NCI-H2107 treated with DMSO at 0.1 percent for 48 hours (cell line): ENCODE measurements around the gene DYRK2.

Experiments
- DNase-seq: peaks from one replicate; lab custom pipeline; 2025; ENCODE audit not compliant: unreplicated experiment; lab: John Stamatoyannopoulos, UW

The DYRK2 gene

DNA sequence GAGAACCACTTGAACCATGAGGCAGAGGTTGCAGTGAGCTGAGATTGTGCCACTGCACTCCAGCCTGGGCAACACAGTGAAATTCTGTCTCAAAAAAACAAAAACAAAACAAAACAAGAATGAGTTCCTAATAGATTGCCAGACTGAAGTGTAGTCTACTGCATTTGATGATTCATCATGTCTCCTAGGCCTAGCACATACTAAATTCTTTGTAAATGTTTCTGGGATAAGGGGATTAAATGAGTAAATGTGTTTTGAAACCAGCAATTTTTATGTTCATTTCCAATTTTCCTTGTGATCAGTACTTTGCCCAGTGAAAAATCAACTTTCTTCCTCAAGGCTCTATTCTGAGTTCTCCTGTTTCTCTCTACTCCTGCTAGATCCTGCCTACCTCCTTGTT, 2.9 kb upstream of the DYRK2 start:
- DNase-seq, result no peak

DNA sequence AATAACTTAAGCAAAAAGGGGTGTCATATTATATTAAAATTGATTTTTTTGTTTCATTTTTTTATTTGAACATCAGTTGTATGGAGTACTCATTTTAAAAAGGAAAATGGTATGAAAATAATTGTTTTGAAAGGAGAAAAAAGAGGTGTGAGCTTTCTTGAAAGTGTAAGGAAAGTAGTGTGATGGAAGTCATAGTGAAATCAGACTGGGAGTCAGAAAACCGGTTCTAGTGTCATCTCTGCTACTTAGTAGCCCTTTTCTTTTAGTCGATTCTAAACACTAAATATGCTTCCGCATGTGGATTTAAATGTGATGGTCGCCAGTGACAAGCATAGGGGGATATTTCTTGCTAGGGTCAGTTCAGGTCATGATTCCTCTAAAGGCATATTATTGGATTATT, 1.8 kb upstream of the DYRK2 start:
- DNase-seq, result no peak

DNA sequence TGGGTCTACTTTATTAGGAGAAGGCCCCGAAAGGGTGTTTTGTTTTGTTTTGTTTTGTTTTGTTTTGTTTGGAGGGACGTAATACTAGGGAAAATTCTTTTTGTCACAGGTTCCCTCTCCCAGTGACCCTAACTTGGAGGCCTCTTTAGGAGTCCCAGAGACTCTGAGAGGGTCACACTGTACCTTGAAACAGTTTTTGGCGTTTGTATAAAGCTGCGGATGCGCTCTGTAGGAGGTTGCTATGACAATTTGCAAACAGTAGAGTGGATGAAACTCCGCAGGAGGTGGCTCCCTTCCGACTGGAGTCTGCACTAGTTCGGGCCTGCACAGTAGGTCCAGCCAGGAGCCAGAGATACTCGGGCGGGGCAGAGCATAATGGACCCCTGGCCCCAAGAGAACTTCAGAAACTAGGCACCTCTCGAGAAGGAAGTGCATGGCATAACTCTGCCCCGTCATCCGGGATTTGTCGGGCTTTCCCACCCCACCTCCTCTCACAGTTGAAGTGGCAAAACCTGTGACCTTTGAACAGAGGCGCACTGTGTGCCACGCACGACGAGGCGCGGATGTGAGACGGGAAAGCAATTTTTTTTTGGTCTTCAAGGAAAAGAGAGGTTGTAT, 1.3 kb upstream of the DYRK2 start:
- DNase-seq, result no peak

DNA sequence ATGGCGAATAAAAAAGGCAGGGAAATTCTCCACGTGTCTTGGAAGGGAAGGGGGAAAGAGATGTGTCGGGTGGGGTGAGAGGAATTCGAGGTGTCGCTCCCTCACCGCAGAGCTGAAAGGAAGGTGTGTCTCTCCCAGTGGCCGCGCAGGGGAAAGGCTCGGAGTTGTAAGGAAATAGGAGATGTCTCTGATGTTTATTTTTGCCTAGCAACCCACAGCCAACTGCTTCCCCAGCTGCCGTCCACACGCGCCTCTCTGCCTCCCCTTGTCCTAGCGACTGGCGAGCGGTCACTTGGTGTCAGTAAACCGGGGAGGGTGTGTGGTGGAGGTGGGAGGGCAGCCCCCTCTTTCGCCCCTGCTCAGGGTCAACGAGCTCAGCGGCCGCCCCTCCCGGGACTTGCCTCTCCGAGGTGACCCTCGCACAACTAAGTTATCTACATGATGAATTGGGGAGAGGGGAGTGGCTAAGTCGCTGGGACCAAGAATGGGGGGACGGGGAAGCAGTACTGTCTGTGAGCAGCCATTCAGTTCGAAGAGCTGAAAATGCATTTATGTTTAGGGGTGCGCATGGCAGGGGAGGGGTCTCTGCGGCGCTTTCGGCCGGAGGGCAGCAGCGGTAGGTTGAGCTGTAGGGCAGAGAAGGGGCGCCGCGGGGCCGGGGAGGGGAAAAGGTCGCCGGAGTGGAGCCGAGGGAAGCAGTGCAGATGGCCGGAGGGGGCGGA, 585 bp upstream of the DYRK2 start:
- DNase-seq, result peak; percentile 96

DNA sequence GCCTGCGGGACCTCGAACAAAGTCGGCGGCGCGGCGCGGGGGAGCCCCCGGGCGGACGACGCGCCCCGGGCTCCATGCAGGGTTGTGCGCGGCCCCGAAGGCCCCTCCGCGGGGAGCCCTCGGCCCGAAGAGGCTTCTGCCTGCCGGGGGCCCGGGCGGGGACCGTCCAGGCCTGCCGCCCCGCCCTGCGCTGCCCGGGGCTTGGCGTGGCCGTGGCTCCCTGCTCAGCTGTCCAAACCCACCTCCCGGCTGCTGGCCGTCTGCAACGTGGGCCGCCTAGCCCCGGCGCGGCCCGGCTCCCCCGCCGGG, 670 bp downstream of the DYRK2 start:
- DNase-seq, result no peak

DNA sequence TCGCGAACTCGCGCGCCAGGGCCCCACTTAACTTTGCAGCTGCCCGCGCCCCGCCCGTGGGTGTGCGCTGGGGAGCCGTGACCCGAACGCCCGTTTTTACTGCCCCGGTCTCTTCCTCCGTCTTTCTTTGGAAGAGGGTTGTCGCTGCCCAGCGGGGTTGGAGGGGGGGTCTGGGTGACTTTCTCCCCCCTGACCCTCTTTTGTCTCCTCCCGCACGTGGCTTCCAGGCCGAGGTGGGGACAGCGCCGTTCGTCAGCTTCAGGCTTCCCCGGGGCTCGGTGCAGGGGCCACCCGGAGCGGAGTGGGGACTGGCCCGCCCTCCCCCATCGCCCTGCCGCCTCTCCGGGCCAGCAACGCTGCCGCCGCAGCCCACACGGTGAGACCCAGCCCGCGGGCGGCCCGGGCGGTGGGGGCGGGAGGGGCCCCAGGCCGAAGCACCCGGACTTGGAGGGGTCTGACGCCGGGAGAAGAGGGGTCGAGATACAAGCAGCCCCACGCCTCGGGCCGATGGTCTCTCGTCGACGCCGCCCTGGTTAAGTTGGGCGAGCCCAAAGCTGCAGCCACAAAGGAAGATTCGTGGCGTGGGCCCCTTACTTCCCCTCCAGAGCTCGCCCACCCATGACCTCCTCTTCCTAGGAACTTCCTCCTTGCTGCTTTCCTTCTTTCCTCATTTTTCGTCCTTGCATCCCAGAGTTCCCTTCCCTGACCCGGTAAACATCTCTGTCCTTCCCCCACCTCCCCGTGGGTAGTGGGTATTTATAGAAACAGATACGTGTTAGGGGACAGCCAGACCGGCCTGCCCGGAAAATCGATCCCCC, 1.2 kb downstream of the DYRK2 start:
- DNase-seq, result no peak

DNA sequence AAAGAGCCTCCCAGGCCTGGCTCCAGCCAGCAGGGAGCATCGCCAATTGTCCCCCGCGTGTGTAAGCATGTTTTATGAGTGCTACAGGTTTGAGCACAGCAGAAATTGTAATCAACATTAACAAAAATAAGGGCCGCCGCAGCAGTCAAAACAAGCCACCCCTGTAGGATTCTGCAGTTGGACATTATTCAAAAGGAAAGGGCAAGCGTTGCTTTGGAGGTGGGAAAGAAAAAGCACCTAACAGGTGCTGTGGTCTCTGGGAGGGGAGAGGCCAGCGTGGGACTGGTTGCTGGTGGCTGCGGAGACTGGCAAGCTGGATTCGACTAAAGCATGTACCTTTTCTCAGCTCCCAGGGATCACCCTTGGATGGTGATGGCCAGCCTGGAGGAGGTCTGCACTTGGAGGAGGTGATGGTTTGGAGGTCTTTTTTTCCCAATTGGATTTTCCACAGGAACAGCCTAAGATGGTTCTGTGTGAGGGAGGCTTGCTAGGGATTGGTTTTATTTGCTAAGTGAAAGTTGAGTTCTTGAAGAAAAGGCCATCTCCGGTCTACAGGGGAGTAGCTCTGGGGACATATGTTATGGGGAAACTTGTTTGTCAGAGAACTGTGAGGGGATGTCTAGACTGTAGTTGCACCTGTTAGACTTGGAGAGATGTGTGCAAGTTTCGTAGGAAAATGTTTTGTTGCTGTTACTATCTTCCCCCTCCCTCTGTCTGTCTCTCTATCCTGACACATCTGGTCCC, 2.0 kb downstream of the DYRK2 start:
- DNase-seq, result no peak

DNA sequence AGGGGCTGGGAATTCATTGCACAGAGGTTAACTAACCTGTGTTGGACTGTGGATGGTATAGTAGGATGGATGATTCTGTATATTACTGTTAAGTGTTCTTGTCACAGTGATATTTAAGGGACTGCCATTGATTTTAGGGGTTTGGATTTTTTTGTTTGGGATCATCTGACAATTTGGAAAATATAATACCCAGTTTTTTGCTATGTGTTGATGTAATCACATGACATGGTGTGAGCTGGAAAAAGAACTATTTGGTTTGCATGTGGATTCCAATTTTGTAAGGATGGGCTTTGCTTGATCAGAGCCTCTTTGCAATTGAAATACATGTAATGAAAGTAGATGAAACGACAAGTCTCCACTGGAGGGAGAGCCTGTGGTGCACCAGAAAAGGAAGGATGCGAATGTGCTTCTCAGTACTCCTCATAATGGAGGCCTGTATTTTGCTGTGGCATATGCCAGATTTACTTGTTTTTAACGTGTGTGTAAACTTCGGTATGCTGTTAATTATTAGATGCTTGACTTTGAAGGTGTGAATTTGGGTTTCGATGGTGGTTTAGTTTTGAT, 2.7 kb downstream of the DYRK2 start:
- DNase-seq, result peak; percentile 62

DNA sequence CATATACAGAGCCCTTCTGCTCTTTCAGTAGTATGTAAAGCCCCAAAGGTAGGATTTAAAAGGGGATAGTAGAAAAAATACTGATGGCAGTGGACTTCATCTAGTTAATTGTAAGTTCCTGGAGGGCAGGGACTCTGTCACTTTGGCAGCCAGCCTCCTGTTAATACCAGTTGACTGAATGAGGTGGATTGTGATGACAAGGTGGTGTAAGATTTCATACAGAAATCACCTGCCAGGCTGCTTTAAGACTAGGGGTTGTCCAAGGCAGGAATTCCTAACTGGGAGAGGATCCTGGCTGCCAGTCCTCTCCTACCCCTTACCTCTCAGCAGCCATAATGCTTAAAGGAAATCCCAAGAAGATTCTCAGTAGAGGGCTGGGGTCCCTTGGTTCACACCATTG, 7.3 kb downstream of the DYRK2 start:
- no peak for DNase-seq

DNA sequence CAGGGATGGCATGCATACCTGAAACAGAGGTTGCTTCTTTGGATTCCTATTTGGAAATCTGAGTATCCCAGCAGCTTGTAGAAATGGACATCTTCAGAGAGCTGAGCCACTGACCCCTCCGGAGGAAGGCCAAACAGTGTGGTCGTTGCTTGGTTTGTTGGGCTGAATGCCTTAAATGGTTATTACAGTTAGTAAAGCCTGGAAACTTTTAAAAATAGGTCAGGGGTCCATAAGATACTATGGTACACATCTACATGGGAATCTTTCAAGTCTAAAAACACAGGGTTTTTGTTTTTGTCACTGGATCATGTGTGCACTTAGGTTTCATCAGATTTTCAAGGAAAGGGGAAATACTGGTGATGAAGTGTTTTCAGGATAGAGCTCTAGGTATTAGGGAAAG, 7.7 kb downstream of the DYRK2 start:
- DNase-seq, result no peak

DNA sequence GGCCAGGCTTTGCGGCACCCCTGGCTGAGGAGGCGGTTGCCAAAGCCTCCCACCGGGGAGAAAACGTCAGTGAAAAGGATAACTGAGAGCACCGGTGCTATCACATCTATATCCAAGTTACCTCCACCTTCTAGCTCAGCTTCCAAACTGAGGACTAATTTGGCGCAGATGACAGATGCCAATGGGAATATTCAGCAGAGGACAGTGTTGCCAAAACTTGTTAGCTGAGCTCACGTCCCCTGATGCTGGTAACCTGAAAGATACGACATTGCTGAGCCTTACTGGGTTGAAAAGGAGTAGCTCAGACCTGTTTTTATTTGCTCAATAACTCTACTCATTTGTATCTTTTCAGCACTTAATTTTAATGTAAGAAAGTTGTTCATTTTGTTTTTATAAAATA, 9.9 kb downstream of the DYRK2 start:
- no peak for DNase-seq

DNA sequence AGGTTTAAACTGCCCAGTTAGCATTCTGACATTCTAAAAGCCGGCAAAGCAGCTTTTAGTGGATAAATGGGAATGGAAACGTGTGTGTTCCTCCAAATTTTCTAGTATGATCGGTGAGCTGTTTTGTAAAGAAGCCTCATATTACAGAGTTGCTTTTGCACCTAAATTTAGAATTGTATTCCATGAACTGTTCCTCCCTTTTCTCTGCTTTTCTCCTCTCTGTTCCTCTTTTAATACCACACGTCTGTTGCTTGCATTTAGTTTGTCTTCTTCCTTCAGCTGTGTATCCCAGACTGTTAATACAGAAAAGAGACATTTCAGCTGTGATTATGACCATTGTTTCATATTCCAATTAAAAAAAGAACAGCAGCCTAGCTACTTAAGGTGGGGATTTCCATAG, 10.7 kb downstream of the DYRK2 start:
- no peak for DNase-seq

DNA sequence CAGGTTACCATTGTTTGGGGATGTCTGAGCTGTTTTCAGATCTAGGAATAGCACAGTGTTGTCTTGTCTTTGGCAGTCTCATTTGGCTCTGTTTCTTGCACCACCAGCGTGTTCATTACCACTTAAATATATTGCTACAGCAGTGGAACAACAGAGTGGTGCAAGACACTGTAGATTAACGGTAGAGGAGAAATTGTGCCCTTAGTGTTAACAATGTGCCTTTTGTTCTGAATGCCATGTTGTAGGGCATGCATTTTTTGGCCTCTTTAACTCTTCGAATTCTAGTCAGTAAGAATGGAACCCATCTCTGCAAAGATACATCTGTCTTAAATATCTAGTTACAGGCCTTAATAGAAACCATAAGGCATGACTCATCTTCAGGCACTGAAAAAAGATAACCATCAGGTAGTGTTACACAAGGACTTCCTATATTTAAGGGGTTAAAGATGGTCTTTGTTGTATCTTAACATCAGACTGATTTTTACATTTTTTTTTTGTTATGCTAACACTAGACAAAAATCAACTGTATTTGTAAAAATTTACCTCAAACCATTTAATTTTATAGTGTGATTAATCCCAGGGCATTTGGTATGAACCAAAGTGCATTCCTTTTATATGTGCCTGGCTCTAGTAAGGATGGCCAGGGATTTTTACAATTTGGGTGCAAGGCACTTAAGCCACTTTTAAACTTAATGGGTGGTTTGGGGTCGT, 12.9 kb downstream of the DYRK2 start:
- DNase-seq, result no peak

DNA sequence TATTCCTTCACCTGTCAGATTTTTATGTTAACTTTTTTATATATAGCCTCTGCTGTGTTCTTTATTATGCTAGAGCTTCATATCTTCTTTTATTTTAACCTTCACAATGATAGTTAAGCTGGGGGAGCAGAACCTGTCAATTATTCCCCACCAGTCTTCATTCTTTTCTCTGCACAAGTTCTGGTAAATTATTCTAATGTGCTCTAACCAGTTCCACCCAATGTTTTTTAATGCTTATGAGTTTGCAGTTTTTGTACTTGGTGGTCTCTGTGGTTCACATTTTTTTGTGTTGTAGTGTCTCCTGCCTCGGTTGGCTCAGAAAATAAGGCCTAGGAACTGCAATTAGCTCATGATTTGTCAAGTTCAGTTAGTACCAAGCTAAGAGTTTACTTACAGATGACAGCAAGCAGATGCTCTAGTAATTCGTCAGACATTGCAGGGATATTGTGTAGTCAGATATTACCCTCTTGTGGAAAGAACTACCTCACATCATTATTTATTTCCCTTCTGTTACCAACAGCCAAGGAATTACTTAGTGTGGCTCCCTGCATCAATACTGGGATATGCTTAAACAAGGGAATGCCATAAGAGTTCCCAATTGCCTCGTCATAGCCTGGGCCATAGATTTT, 14.5 kb downstream of the DYRK2 start:
- DNase-seq, result no peak

DNA sequence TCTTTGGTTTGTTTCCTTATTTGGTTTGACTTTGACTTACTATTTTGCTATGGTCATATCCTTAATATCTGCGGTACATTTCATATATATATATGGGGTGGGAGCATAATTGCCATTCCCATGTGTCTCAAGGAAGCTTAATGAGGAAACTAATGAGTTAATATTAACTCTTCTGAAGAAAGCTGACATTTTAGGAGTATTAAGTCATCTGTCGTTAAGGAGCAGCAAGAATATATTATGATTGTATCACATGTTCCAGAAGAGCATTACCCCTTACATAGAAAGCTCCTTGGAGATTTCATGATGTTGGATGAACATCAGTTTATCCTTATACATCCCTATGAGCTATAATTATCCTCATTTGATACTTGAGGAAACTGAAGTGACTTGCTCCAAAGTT, 15.6 kb downstream of the DYRK2 start:
- DNase-seq, result no peak

DNA sequence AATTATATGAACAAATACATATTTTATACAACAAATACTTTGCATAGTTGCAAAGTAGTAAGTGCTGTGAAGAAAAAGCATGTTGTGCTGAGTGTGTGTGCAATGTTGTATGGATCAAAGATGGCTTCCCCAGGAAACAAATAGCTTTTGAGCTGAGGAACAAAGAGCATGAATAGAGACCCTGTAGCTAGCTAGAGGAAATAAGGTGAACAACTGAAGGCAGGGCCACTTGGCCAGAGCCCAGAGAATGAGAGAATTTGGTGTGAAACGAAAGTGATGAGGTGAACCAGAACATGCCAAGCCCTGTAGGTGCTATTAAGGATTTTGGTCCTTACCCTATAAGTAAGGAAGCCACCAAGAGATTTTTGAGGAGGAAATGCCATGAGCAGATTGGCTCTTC, 17.1 kb downstream of the DYRK2 start:
- no peak for DNase-seq

DNA sequence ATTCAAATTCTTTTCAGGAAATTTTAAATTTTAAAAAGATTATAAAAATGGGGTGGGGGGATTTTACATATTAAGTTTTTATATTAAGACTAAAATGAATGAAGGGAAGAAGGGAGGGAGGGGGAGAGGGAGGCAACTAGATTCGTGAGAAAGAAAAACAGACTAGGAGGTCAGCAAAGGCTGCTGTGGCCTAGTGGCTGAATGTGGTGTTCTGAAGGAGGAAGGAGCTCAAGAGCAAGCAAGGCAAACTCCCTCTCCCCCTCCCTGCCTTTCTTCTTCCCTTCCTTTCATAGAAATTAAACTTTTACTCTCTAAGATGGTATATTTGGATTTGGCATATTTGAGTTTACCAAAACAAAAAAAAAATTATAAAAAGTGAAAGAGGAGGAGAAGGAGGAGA, 18.1 kb downstream of the DYRK2 start:
- DNase-seq, result no peak

DNA sequence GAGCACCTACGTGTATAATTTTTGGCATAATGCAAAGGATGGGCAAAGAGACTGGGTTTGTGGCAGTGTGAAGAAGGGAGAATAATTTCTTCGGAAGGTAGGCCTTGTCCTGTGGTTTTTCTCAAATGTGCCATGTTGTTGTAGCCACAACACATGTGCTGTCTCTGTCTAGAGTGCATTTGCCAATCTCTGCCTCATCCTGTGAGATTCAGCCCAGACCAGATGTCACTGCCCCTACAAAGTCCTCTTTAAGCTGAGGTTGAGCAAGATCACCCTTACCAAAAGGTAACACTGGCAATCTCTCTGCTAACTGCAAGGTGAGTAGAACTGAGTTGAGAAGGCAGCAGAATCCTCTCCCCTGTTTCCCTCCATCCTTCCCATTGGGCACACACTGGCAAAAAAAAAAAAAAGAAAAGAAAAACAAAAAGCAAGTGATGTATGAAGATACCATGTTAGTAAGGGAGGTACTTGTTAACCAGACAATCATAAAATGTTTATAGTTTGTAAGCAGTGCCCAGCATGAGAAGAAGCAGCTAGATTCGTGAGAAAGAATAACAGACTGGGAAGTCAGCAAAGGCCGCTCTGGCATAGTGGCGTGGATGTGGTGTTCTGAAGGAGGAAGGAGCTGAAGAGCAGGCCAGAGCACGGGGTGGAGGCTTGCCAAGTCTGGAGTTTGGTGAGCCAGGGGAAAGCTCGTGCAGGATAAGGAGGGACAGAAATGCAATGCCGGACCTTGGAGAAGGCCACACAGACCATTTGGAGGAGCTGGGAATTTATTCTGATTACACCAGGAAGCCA, 18.9 kb downstream of the DYRK2 start:
- no peak for DNase-seq

DNA sequence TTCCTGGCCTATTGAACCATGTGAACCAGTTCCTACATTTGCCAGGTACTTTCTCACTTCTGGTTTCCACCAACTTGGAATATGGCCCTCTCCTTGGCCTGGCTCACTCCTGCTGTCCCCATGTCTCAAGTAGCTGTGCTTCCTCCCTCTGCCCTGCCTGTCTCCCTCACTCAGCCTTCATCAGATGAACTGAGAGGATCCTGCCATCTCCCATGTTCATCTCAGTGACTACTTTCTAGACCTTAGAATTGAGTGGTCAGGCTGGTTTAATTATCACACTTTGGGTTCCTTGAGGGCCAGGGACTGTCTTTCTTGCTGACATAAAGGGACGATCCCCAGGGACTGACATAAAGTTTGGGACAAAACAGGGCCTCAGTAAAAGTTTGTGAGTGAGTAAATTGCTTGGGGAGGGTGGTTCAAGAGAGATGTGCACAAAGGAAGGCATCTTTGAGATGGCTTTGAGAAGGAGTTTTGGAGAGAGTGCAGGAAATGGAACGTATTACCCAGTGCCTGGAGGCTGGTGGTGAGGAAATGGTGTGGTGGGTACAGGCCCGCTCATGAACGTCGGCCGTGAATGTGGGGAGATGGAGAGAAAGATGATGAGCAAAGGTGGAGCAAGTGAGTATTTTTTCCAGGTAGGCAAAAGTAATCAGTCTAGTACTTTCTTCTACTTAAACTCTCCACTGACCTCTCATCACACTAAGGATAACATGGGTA, 20.8 kb downstream of the DYRK2 start:
- DNase-seq, result no peak
